Smooth muscle cell (in vitro differentiated cells): ENCODE data around the gene SLFNL1. TPM values are rescaled to one million over a fixed set of nuclear protein-coding genes. Genes with fewer than 3 reads are reported as not detected.

Experiments used
- DNase-seq: peaks from one replicate; lab custom pipeline; 2025; ENCODE audit not compliant: unreplicated experiment; lab: John Stamatoyannopoulos, UW
- H2AFZ ChIP-seq: fragments of 200-600 bp; sonication (generic); 2 replicates; pipeline ENCODE4 v1.6.0; 2016; ENCODE audit warnings: antibody characterized with exemption, low read depth, mild to moderate bottlenecking
- H3F3A ChIP-seq: fragments of 200-600 bp; sonication (generic); 2 replicates; pipeline ENCODE4 v1.6.0; 2017; ENCODE audit warnings: antibody characterized with exemption, low read depth
- H3K27ac ChIP-seq: fragments of 200-600 bp; sonication (generic); 2 replicates; pipeline ENCODE4 v1.5.1; 2016; ENCODE audit warnings: low read depth, mild to moderate bottlenecking
- H3K27me3 ChIP-seq: fragments of 200-600 bp; sonication (generic); 2 replicates; pipeline ENCODE4 v1.6.1; 2016; ENCODE audit warnings: low read depth, mild to moderate bottlenecking
- H3K36me3 ChIP-seq: fragments of 200-600 bp; sonication (generic); 2 replicates; pipeline ENCODE4 v1.5.1; 2016; ENCODE audit warnings: low read depth
- H3K4me1 ChIP-seq: fragments of 200-600 bp; sonication (generic); 2 replicates; pipeline ENCODE4 v1.5.1; 2016; ENCODE audit warnings: low read depth
- H3K4me2 ChIP-seq: fragments of 200-600 bp; sonication (generic); 2 replicates; pipeline ENCODE4 v1.6.0; 2016; ENCODE audit warnings: mild to moderate bottlenecking
- H3K4me3 ChIP-seq: fragments of 200-600 bp; sonication (generic); 2 replicates; pipeline ENCODE4 v1.5.1; 2016; ENCODE audit warnings: mild to moderate bottlenecking
- H3K79me2 ChIP-seq: fragments of 200-600 bp; sonication (generic); 2 replicates; pipeline ENCODE4 v1.6.0; 2016; ENCODE audit warnings: low read depth, mild to moderate bottlenecking
- H3K9ac ChIP-seq: fragments of 200-600 bp; sonication (generic); 2 replicates; pipeline ENCODE4 v1.6.0; 2016; ENCODE audit warnings: low read depth
- H3K9me3 ChIP-seq: fragments of 200-600 bp; sonication (generic); replicated peaks from 2 replicates; pipeline ENCODE4 v1.5.1; 2016; ENCODE audit warnings: low read depth
- H4K20me1 ChIP-seq: fragments of 200-600 bp; sonication (generic); 2 replicates; pipeline ENCODE4 v1.6.0; 2016; ENCODE audit warnings: low read depth
- WGBS: methylation state at CpG from one replicate; pipeline ENCODE4 v1.1.7; 2016; ENCODE audit warnings: low lambda C conversion rate; 5-methylcytosine and 5-hydroxymethylcytosine counted together
- polyA plus RNA-seq: library from polyadenylated mRNA; unstranded; fragments of >200 nt; fragmentation: Nextera tagmentation; extraction: Ambion mirVana; gene quantifications from 2 replicates; pipeline ENCODE4 v1.2.1, GENCODE V29; 2016
- total RNA-seq: library from RNA; depleted of rRNA; stranded (reverse); fragments of >200 nt; gene quantifications from 2 replicates; pipeline ENCODE4 v1.2.3, GENCODE V29; 2014
- TF ChIP-seq, protein P1 (sequence below): fragments of 200-600 bp; sonication (generic); IDR thresholded peaks from 2 replicates; pipeline ENCODE4 v1.5.1; 2017; ENCODE audit warnings: borderline replicate concordance, mild to moderate bottlenecking, antibody characterized with exemption; ENCODE audit not compliant: insufficient read depth, poor library complexity, severe bottlenecking

The SLFNL1 gene
- total and polyA plus RNA-seq, 2 experiments from 2014 or later: 0.22 to 0.58 TPM

DNA sequence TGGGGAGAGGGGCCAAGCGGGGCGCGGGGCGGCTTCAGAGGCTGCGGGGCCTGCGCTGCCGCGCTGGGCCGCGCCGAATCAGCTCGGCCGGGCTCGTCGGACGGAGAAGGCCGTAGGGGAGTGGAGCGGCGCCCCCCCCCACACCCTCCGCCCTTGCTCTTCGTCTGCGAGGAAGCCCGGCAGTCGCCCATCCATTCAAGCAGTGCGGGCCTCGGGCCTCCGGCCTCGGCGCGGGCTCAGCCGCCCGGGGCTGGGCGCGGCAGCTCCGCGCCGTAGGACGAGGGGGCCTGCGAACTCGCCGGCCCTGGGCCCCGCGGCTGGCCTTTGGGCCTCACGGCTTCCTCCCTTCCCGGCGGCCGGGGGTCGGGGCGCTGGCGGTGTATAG, 41.5 kb downstream of the SLFNL1 start:
- Histone ChIP-seq H3K27me3 (no peaks in the 10 kb centered on the region), H3K27ac (peak overlapping the region; percentile 91), H3K36me3 (peaks cover 6% of the 10 kb centered on the region), H3K9ac (peak overlapping the region; percentile 80), H3F3A (peaks cover 12% of the 10 kb centered on the region), H3K79me2 (peaks cover 37% of the 10 kb centered on the region), H3K4me3 (peak overlapping the region; percentile 74), H4K20me1 (peaks cover 31% of the 10 kb centered on the region), H2AFZ (no peak overlapping the region), H3K4me1 (peaks cover 13% of the 10 kb centered on the region), H3K9me3 (no peaks in the 10 kb centered on the region), H3K4me2 (peak overlapping the region; percentile 94)
- WGBS: under 1% methylated on average over 47 of the region's 50 CpGs
- no peak for DNase-seq
- TF ChIP-seq, protein P1, sequence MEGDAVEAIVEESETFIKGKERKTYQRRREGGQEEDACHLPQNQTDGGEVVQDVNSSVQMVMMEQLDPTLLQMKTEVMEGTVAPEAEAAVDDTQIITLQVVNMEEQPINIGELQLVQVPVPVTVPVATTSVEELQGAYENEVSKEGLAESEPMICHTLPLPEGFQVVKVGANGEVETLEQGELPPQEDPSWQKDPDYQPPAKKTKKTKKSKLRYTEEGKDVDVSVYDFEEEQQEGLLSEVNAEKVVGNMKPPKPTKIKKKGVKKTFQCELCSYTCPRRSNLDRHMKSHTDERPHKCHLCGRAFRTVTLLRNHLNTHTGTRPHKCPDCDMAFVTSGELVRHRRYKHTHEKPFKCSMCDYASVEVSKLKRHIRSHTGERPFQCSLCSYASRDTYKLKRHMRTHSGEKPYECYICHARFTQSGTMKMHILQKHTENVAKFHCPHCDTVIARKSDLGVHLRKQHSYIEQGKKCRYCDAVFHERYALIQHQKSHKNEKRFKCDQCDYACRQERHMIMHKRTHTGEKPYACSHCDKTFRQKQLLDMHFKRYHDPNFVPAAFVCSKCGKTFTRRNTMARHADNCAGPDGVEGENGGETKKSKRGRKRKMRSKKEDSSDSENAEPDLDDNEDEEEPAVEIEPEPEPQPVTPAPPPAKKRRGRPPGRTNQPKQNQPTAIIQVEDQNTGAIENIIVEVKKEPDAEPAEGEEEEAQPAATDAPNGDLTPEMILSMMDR: no peak

DNA sequence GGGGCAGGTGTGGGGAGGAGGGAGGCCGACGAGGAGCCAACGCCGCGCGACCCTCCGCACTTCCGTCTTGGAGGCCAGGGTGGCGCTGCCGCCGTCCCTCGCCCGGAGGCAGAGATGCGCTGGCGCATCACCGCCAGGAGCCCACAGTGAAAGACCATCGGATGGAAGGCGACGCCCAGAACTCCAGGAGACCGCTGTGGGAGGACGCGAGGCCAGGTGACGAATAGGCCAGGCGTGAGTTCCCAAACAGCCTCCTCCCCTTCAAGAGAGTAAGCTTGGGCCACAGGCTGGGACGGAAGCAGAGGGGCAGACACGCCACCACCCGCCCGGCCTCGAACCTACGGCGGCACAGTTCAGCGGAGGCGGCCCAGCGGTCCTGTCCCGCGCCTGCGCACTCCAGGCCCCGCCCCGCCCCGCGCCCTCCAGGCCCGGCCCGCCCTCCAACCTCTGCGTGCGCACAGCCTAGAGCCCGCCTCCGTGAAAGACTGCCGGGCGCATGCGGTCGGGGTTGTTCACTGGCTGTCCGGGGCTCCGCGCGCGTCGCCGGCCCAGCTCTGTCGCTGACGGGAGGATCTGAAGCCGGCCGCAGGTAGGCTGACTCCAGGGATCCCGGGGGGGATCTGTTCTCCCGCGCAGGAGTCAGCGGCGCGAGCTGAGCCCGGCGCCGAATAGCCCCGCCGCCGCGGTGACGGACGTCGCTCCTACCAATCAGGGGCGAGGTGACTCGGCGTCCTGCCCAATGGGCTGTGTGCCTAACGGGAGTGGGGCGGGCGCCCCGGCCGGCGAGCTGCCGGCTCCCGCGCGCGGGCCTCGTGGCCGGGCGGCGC, 42.1 kb downstream of the SLFNL1 start, which contains the start of gene CTPS1:
CTPS1 (plus strand) TSS at position 456 of the 827 bp plus-strand sequence. CDS start 3,595 bp downstream, outside the sequence.
- Histone ChIP-seq H2AFZ (peak within 1 kb of the TSS; percentile 77), H3K4me1 (peaks cover 13% of the 10 kb centered on the region), H3K4me3 (peak within 1 kb of the TSS; percentile 74), H3K27ac (peak within 1 kb of the TSS; percentile 91), H3K9me3 (no peaks in the 10 kb centered on the region), H4K20me1 (peaks cover 27% of the 10 kb centered on the region), H3K79me2 (peaks cover 37% of the 10 kb centered on the region), H3K36me3 (no peaks in the 10 kb centered on the region), H3K9ac (peak within 1 kb of the TSS; percentile 80), H3F3A (peaks cover 8% of the 10 kb centered on the region), H3K4me2 (peak within 1 kb of the TSS; percentile 94), H3K27me3 (no peaks in the 10 kb centered on the region)
- 2% methylated on average over 81 of the region's 96 CpGs for WGBS
- TF ChIP-seq, protein P1: no peak
- peak; percentile 98 for DNase-seq

DNA sequence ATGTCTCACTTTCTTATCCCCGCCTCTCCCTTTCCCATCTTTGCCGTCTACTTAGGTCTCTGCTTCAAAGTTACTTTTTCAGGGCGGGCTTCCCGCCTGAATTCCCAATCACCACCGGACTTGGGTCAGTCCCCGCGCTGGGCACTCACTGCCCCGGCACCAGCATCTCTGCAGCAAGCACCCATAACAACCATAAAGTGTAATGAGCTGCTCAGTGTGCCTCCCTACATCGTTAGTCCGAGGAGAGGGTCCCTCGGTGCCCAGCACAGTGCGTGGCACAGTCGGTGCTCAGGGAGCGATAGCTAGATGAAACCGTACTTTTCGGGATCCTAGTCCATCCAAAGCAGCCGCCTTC, 42.7 kb downstream of the SLFNL1 start:
- Histone ChIP-seq H3K36me3 (no peaks in the 10 kb centered on the region), H3K4me1 (peaks cover 13% of the 10 kb centered on the region), H3K4me3 (peak overlapping the region; percentile 74), H3K9ac (peak overlapping the region; percentile 77), H3K27ac (peak overlapping the region; percentile 91), H3K9me3 (no peaks in the 10 kb centered on the region), H2AFZ (peak overlapping the region; percentile 77), H3K27me3 (no peaks in the 10 kb centered on the region), H4K20me1 (peaks cover 25% of the 10 kb centered on the region), H3K4me2 (peak overlapping the region; percentile 94), H3K79me2 (peaks cover 36% of the 10 kb centered on the region), H3F3A (peaks cover 8% of the 10 kb centered on the region)
- TF ChIP-seq, protein P1: no peak
- no peak for DNase-seq
- WGBS: 30% methylated on average over 17 of the region's 17 CpGs

DNA sequence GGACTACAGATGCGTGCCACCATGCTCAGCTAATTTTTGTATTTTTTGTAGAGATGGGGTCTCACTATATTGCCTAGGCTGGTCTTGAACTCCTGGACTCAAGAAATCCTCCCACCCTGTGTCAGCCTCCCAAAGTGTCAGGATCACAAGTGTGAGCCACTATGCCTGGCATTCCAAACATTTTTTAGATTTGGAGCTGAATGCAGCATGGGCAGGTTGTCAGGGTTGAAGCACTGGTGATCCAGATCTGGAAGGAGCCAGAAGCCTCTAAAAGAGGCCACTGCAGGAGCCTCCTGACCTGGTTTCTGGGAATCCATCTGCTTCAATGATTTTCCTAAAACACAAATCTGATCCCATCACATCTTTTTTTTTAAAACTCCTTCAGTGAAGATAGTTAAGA, 43.8 kb downstream of the SLFNL1 start:
- WGBS: 95% methylated on average over 1 of the region's 1 CpG

More for the DNA sequence above, 43.8 kb downstream of the SLFNL1 start:
- TF ChIP-seq, protein P1: no peak
- Histone ChIP-seq H3K9ac (no peak overlapping the region), H3K9me3 (no peaks in the 10 kb centered on the region), H3K4me2 (no peak overlapping the region), H3K79me2 (peaks cover 26% of the 10 kb centered on the region), H3K27me3 (no peaks in the 10 kb centered on the region), H3K36me3 (no peaks in the 10 kb centered on the region), H3F3A (peaks cover 8% of the 10 kb centered on the region), H3K27ac (peak overlapping the region; percentile 88), H2AFZ (no peak overlapping the region), H4K20me1 (peaks cover 20% of the 10 kb centered on the region), H3K4me1 (peaks cover 13% of the 10 kb centered on the region), H3K4me3 (no peak overlapping the region)
- no peak for DNase-seq
